ENCODE measurements around the gene FAT3.

The FAT3 gene

DNA sequence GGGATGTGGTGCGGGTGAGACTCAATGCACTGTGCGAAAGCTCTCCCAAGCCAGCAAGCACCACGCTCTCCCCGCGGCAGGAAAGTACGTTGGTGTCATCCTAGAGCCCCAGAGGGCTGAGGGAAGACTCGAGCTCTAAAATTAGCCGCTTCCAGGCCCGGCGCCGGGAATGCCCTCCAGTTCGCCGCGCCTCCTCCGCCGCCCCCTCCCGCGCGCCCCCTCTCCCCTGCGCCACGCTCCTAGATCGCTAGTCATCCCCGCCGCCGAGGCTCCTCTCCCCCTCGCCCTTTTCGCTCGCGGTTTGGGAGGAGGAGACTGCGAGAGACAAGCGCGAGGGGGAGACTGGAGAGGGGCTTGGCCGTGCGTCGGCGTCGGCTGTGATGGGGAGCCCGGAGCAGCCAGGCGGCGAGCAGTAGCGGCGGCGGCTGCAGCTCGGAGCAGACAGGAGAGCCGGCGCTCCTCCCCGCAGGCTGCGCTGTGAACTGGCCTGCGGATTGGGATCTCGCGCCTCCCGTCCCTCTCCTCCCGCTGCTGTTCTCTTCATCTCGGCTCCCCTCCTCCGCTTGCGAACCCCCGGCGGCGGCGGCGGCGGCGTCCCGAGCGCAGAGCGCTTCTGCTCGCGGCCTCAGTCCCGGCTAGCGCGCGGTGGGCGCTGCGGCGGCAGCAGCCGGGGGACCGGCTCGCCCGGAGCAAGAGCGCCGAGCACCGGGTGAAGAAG lies at the start of gene FAT3:
FAT3 (plus strand) TSS at position 412 of the 718 bp plus-strand sequence. CDS start 127,295 bp downstream, outside the sequence.
- no peak for DNase-seq

DNA sequence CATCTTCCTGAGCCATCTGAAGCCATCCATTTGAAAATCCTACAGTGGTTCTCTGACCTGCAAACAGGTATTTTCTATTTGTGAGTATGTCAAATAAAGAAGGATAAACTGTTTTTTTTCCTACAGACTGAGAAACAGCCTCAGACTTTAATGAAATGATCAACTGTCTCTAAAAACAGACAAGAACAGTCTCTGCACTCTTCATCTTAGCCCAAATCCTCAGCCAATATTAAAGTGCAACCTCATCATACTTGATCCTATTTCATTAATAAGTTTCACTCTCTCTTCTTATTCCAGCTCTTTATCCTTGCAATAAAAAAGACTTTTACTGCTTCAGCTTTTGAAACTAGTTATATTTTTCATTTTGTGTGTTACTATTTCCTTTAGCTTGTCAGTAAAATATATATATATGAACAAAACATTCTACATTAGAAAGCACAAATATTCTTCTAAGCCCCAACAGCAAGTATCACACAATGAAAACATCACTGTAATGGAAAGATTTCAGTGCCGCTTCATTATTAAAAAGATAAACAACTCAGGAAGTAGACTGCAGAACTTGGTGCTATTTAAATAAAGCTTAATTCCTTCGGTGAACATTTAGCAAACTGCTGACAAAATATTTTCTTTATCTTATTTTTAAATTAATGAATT lies 45.5 kb upstream of the FAT3 start:
- no peak for DNase-seq

DNA sequence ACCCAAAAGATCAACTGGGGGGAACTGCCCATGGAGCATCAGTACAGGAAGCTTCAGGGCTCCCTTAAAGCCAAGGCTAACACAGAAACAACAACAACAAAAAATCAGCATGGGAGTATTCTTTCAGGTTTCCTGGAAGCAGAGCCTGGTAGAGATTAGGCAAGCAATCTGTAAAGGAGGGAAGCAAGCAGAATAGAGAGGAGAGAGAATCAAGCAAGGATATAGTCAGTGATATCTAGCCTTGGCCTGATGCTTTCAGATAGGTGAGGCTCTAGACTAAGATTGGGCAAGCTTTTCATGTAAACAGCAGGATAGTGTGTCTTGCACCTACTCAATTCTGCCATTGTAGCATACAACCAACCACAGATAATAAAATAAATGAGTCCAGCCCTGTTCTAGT lies 44.4 kb upstream of the FAT3 start:
- DNase-seq = no peak

DNA sequence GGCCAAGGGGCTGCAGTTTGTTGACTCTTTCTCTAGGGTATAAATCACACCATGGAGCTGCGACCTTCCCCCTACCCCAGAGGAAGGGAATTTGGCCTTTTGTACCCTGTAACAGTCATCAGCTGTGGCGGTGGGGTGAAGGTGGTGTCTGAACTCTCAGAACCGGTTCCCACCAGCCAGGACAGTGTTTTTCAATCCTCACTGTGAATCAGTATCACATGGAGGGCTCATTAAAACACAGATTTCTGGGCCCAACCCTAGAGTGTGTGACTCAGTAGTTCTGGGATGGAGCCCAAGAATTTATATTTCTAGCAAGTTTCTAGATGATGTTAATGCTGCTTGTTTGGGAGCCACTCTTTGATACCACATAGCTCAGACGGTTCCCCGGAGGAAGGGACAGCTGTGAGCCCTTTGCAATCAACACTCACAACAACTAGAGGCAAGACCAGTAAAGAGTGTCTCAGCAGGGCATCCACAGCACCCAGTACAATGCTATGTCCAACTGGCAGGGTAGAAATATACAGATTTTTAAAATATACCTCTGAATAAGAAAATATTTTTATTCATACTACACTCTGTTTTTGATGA lies 43.9 kb upstream of the FAT3 start:
- DNase-seq = no peak

DNA sequence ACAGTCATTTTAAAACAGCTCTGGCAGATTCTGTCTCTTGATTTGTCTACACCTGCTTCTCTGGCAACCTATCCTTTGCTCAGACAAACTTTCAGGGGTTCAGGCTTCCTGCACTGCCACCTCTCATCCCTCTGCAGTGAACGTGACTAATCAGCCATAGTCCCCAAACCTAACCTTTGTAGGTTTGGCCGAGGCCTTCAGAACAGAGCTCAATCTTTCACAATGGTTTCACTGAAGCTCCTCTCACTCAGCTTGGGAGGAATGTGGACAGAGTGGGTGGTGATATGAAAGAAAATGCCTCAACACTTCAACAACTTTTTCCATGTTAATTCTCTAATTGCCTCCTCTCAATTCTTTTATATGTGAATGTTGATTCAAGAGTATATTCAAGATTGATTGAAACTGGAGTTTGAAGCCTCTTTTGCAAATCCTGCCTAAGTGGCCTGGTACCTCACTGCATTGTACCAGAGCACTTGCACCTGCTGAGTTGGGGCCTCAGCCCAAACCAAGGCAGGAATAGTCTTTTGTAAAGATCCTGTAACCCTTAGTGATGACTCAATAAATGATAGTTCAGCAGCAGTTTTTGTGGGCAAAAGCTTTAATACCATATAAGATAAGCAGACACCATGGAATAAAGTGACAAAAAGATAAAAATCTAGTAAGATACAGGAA lies 33.9 kb upstream of the FAT3 start:
- DNase-seq = no peak

DNA sequence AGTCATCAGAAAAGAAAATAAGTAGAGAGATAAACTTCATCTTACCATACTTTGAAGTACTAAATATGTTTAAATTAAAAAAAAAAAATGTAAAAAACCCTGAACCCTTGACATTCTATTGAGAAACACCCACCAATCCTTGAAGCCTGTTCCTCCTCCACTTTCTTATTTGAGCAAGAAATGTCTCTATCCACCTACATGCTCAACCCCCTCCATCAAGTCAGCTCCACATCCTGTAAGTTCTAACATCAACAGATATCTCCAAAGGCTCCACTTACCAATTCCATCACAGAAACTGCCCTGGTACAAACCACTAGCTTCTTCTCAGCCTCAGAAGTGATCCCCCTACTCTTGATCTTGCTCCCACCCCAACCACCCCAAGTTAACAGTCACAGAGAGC lies 32.5 kb upstream of the FAT3 start:
- DNase-seq = no peak

DNA sequence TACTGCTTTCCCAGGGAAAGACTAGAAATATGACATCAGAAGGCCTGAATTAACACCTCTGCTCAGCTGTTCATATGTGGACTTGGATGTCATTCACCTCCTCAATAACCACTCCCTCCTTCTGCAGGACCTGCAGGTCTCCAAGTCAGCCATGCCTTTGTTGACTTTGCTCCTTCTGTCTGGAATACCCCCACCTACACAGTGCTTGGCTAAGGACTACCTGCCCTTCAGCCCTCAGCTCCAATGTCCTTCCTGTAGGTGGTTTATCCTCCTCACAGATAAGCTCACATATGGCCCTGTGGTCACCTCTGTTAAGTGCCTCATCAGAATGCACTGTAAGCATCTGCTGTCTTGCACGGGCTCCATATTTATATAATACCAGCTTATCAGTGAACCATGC lies 26.4 kb upstream of the FAT3 start:
- DNase-seq = no peak

DNA sequence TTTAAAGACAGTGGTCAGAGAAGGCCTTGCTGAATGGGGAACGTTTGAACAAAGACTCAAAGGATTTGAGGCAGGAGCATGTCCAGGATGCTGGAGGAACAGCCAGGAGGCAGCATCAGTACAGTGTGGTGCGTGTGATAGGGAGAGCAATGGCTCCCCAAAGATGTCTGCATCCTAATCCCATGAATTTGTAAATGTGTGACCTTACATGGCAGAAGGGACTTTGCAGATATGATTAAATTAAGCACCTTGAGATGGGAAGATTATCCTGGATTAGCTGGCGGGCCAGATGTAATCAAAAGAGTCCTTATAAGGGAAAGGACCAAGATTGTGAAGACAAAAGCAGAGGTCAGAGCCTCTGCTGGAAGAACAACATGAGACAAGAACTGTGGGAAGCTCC lies 24.6 kb upstream of the FAT3 start:
- DNase-seq = no peak

DNA sequence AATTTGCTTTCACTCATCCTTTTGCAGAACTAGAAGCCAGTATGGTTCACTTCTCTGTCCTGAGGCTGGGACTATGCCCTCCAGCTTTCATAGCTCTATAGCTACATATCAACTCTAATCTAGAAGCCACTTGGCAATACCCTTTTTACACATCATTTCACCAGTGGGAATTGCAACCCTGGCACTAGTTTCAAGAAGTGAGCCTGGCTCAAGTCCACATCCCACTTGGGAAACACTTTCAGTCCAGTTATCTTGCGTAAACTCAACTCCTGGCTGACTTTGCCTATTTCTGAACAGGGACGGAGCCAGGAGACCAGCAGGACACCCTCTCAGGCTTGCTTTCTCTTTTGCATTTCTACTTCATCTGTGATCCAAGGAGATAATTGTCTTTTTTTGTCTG lies 19.9 kb upstream of the FAT3 start:
- DNase-seq = no peak

DNA sequence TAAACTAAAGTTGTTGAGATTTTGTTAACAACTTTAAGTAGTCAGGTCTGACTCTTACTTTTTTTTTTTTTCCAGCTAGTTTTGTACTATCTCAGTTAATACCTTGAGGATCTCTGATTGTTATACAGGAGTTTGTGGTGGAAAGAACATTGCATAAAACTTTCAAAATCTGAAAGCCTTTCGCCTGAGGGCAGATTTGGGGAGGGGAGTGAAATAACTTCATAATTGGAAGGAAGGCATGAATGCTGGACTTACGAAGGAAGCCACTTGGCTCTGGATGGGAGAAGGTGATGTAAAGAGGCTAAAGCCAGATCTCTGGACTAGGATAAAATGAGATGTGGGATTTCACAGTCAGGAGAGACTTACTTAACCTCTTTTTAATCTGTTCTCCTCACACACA lies 18.2 kb upstream of the FAT3 start:
- DNase-seq = no peak

DNA sequence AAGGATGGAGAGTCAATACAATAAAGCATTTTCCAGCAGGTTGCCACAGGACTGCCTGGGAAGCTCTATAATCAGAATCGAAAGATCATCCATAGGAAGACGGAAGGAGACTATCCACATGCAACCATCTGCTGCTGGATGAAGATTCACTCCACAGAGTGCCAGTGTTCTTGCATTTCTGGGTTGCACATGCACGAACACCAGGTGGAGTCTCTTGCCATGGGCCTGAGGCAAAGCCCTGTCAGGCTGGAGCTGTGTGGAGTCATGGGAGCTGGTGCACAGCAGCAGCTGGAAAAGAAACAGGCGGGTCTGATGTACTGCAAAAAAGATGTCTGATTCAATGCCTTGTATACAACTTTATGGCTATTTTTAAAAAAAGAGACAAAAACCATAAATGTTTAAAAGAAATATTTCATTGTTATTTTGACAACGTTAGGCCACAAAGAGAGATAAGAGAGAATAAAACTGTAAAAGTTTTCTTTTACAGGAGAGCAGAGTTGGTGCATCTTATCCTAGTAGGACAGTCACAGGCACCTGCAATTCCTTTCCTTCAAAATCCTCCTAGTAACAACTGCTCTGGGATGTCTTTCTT lies 12.9 kb upstream of the FAT3 start:
- DNase-seq = no peak

DNA sequence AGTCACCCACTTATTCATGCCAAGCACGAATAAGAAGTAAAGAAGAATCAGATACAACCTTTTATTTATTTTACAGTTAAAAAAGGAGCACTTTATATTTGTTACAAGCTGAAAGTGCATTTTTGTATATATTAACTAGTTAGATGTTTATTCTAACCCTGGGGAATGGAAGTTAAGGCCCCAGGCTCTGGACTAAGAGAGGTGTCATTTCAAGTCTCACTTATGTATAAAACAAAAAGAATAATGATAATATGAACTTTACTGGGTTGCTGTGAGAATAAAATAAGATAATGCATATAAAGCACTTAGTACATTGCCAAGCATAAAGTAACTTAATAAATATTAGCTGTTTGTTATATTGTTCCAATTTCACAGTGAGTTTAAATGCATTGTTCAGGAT lies 12.1 kb upstream of the FAT3 start:
- no peak for DNase-seq

DNA sequence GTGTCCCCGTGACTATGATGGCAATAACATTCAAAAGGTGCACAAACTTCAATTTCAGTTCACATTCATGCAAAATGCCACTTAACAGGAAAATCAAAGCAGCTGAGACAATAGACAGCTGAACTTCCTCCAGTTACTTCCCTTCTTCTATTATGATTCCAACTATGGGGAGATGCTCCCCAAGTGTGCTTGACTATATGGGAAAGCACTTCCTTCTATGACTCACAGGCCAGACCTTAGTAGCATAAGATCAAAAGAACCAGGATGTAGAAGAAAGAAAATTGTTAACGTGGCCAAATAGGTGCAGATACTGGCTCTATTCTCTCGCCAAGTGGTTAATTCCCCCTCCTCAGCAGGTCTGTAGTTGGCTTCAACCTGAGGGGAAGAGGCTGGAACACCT lies 7.8 kb upstream of the FAT3 start:
- DNase-seq = no peak

DNA sequence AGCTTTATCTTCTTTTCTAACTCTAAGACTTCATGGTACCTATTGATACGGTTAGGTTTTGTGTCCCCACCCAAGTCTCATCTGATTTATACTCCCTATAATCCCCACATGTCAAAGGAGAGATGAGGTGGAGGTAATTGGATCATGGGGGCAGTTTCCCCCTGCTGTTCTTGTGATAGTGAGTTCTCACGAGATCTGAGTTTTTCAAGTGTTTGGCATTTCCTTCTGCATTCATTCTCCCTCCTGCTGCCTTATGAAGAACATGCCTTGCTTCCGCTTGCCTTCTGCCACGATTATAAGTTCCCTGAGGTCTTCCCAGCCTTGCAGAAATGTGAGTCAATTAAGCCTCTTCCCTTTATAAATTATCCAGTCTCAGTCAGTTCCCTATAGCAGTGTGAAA lies 5.1 kb upstream of the FAT3 start:
- no peak for DNase-seq

DNA sequence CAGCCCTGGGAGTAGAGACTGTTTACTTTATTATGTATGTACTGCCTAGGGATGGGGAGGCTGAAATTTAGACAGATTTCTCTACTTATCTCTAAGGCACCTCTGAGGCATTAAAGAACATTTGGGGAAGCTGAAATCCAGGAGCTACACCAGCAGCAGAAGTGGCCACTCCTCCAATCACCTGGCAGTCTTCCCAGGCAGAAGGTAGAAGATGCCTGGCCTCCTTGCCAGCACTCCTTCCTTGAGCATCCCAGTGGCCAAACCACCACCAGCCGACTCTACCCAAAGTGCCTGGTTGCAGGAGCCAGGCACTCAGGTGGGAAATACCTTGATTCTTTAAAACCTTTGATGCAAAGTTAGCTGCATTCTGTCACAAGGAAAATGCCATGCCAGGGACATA lies 1.9 kb upstream of the FAT3 start:
- DNase-seq = no peak

DNA sequence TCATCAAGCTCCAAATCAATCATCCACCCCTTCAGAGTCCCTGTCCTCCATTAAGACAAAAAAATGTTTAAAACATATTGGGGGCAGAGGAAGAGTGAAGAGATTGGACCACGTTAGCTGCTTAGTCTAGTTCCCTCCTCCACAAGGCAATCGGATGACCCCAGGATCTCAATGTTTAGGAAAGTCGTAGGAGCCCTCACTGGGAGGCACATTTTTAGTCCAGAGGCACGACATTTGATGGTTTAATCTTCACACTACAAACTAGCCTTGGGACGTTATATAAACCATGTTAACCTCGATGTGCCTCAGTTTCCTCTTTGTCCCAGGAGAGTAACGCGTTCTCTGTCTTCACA lies 588 bp upstream of the FAT3 start:
- no peak for DNase-seq

DNA sequence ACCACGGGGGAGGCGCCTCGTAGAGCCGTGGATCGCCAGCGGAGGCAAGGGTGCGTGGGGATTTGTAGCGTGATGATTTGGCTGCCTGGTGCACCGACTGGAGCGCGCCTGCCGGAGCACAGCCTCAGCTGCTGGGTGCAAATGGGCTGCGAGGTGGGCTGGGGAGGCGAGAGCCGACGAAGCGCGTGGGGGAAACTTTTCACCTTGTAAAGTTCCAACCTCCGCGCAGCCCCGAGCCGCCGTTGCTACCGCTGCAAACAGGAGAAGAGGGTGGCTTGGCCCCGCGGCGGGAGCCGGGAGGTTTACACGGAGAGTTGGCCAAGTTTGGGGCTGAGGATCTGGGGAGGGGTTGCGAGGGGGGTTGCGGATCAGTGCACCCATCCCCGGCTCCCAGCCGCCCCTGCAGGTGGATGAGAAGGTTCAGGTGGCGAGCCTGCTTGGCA lies 528 bp downstream of the FAT3 start:
- no peak for DNase-seq

DNA sequence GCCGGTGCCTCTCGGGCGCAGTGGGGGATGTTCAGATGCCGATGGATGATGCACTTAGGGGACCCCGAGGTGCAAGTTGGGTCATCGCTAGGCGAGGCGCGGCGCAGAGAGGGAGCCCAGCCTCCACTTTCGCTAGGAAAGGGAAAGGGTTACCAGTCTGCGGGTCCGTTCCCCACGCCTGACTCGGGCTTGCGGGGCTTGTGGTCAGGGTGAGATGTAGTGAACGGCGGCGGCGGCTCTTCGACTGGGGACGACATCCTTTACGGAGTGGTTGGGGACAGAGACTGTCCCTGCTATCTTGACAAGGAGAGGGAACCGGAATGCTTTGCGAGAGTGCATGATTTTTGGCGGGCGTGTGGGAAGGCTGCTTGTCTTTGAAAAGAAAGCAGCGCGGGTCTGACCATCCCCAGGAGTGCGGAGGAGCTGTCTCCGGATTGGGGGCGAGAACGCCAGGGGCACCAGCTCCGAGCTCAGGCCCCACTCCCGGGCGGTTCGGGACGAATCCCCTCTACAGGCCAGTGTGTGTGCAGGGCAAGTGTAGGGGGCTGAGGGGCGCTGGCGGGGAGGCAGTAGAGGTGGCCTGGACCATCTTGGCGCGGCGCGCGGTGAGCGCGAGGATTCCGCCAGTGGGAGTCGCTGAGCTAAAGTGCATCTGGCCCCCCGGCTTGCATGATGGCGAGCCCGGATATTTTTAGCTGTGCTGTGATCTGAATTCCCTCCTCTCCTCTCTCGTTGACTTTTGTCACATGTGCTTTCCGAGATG lies 1.1 kb downstream of the FAT3 start:
- no peak for DNase-seq

DNA sequence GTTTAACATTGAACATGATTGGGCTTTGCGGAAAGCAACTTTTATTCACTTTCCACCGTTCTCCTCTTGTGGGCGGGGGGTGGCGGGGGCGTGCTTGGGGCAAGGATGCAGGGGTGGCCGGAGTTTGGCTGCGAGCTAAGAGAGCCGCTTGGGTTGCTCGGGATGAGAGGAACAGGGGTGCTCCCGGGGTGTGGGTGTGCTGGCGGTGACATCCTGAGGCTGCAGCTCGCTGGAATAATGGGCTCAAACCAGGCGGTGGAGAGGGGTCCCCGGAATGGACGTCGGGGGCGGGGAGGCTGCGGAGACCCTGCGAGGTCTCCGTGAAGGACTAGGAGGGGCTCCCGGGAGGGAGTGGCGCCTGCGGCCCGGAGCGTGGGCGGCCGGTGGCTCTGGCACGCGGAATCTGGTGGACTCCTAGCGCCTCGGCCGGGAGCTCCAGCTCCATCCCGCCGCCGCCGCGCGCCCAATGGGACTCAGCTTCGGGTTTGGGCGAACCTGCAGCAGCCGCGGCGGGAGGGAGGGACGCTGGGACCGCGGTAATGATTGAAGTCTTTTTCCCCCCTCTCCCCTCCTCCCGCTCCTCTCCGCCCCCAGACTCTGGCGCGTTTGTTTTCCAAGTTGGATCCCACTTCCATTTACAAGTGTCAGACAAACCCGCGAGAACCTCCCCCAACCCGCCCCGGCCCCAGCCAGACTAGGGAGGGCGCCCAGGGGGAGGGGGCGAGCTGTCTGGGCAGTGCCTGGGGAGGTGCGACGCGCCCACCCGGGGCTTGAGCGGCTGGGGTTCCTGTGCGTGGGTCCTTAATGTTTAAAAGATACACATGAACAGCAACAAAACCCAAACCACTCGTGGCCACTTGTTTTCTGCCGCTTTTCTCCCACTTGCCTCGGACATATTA lies 2.0 kb downstream of the FAT3 start:
- DNase-seq = no peak

DNA sequence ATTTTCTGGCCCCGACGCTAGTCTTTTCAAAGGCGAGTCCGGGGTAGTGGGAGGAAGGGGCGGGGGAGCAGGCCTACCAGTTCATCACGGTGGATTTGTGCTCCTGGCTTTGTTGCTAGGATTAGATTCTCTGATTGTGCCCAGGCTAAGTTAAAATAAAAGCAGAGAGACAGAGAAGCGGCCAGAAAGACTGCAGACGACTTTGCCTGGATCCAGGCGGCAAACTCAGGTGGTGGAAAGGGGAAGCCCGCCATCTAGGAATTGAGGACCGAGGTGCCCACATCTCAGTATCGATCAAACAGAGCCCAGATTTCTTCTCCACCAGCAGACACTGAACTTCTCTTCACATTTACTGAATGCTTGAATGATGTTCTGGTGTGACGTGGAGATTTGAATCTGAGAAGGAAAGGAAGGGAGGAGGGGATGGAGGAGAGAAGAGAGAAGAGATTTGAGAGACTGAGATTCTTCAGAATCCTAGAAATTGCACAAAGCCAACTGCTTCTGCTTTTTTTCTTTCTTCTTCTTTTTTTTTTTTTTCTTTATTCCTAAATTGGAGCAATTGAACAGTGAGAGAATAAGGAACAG lies 2.7 kb downstream of the FAT3 start:
- DNase-seq = no peak

All from activated CD4-positive, alpha-beta T cell treated with anti-CD3 and anti-CD28 coated beads, Interleukin-2, amount 50 U/mL, for 1 hour (primary cell).